Stimulated activated CD4-positive, alpha-beta T cell treated with anti-CD3 and anti-CD28 coated beads, Interleukin-1b, Interleukin-23, amount 100 ng/mL, for 1 hour (primary cell): ENCODE results near the gene C12orf60.

Experiments used
- DNase-seq, 2 donors: peaks; one replicate each; pipeline ENCODE4 v3.0.0-alpha.2; 2020; ENCODE audit warnings: low read depth in 2 of 2

Gene C12orf60

GRCh38 chr12:14777271-14777670 is 26.2 kb upstream of the C12orf60 start:
- DNase-seq, result no peak

- DNase-seq, result no peak
These were observed 23.6 kb upstream of the C12orf60 start for GRCh38 chr12:14779834-14780233.

GRCh38 chr12:14780859-14781258 is 22.6 kb upstream of the C12orf60 start:
- DNase-seq, result no peak

GRCh38 chr12:14781563-14781962 is 21.9 kb upstream of the C12orf60 start:
- DNase-seq, result no peak

- no peak for DNase-seq
These were observed 20.7 kb upstream of the C12orf60 start for GRCh38 chr12:14782756-14783155.

GRCh38 chr12:14784471-14784870 is 19.0 kb upstream of the C12orf60 start:
- no peak for DNase-seq

GRCh38 chr12:14785568-14785967 is 17.9 kb upstream of the C12orf60 start:
- DNase-seq, result no peak

GRCh38 chr12:14795028-14795448 is 8.4 kb upstream of the C12orf60 start:
- no peak for DNase-seq

- DNase-seq, result no peak
These were observed 1.2 kb upstream of the C12orf60 start for GRCh38 chr12:14802247-14802646.

- DNase-seq, result no peak
These were observed 804 bp upstream of the C12orf60 start for GRCh38 chr12:14802721-14803010.

GRCh38 chr12:14803830-14804160 is 325 bp downstream of the C12orf60 start:
- DNase-seq, result no peak

- DNase-seq, result no peak
These were observed 6.9 kb downstream of the C12orf60 start for GRCh38 chr12:14810167-14810952.

- no peak for DNase-seq
These were observed 7.5 kb downstream of the C12orf60 start for GRCh38 chr12:14810953-14811483.

GRCh38 chr12:14811486-14811885 is 8.0 kb downstream of the C12orf60 start:
- DNase-seq, result no peak

- no peak for DNase-seq
These were observed 10.5 kb downstream of the C12orf60 start, which contains the start of gene SMCO3 for GRCh38 chr12:14814014-14814413. Gene SMCO3, minus strand, starts transcription at chr12:14814182. Its CDS starts 7,502 bp downstream, at chr12:14806680.

- no peak for DNase-seq
These were observed 20.7 kb downstream of the C12orf60 start for GRCh38 chr12:14824012-14824634.

- no peak for DNase-seq
These were observed 21.8 kb downstream of the C12orf60 start for GRCh38 chr12:14825256-14825655.

- DNase-seq, result no peak
These were observed 23.0 kb downstream of the C12orf60 start for GRCh38 chr12:14826491-14826890.

- DNase-seq, result no peak
These were observed 23.6 kb downstream of the C12orf60 start for GRCh38 chr12:14827043-14827442.

GRCh38 chr12:14828892-14829291 is 25.4 kb downstream of the C12orf60 start:
- no peak for DNase-seq

- DNase-seq, result no peak
These were observed 29.9 kb downstream of the C12orf60 start for GRCh38 chr12:14833336-14833735.

GRCh38 chr12:14833952-14834351 is 30.5 kb downstream of the C12orf60 start:
- DNase-seq, result no peak

GRCh38 chr12:14834509-14834908 is 31.0 kb downstream of the C12orf60 start:
- DNase-seq, result no peak
